OCI-LY1 (cell line): Measurements from ENCODE around the gene PTPRM.

Experiments used
- EZH2 ChIP-seq: fragments of 200-600 bp; sonication (generic), shearing (Covaris generic); IDR thresholded peaks from 2 replicates; pipeline ENCODE4 v1.8.0; 2017; ENCODE audit warnings: borderline replicate concordance, mixed run types, mild to moderate bottlenecking, antibody characterized with exemption, low read length, moderate library complexity, mixed read lengths
- TF ChIP-seq, protein P1 (sequence below): fragments of 200-600 bp; sonication (generic), shearing (Covaris generic); IDR thresholded peaks from 2 replicates; pipeline ENCODE4 v1.5.1; 2017; ENCODE audit warnings: mild to moderate bottlenecking, antibody characterized with exemption, low read length, moderate library complexity, mixed read lengths

DNA sequence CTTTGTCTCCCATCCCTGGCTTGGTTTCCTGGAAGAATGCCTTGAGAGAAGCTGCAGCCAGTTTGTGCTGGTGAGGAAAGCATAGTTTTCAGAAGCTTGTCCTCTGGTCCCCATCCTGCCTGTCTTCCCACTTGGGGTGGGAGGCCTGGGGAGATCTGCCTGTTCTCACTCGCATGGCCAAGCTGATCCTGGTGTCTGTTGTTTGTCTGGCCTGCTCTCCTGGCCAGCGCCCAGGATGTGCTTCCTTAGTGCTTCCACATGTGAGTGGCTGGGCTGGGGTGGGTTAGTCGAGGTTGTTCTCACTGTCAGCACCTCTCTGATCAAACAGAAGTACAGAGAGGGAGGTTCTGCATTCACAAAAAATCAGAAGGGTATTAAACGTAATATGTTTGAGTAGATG lies 49.5 kb downstream of the PTPRM start:
- TF ChIP-seq, protein P1, sequence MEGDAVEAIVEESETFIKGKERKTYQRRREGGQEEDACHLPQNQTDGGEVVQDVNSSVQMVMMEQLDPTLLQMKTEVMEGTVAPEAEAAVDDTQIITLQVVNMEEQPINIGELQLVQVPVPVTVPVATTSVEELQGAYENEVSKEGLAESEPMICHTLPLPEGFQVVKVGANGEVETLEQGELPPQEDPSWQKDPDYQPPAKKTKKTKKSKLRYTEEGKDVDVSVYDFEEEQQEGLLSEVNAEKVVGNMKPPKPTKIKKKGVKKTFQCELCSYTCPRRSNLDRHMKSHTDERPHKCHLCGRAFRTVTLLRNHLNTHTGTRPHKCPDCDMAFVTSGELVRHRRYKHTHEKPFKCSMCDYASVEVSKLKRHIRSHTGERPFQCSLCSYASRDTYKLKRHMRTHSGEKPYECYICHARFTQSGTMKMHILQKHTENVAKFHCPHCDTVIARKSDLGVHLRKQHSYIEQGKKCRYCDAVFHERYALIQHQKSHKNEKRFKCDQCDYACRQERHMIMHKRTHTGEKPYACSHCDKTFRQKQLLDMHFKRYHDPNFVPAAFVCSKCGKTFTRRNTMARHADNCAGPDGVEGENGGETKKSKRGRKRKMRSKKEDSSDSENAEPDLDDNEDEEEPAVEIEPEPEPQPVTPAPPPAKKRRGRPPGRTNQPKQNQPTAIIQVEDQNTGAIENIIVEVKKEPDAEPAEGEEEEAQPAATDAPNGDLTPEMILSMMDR, result no peak
- TF ChIP-seq EZH2, result no peak
